Right atrium auricular region (tissue), 2 donors: Measurements from ENCODE around the gene HDGF. TPM values are rescaled to one million over a fixed set of nuclear protein-coding genes. Genes with fewer than 3 reads are reported as not detected.

ENCODE experiments used
- DNase-seq: peaks from one replicate; pipeline ENCODE4 v3.0.0-alpha.2; 2019; ENCODE audit warnings: low spot score
- H3K27ac ChIP-seq, 2 donors: fragments of 200-600 bp; sonication (generic); 1 replicate in 1 of 2; 2 replicates in 1 of 2; pipeline ENCODE4 v1.5.1; 2016 to 2019
- H3K27me3 ChIP-seq, 2 donors: fragments of 200-600 bp; sonication (generic); one replicate each; pipeline versions ENCODE4 v1.5.1 to v1.6.0; 2017 to 2019
- H3K36me3 ChIP-seq: fragments of 200-600 bp; sonication (generic); one replicate; pipeline ENCODE4 v1.5.1; 2016
- H3K4me1 ChIP-seq, 2 donors: fragments of 200-600 bp; sonication (generic); one replicate each; pipeline versions ENCODE4 v1.5.1 to v1.6.0; 2017 to 2019
- H3K4me3 ChIP-seq, 2 donors: fragments of 200-600 bp; sonication (generic); 1 replicate in 1 of 2; 2 replicates in 1 of 2; pipeline ENCODE4 v1.5.1; 2017 to 2019; ENCODE audit warnings: mild to moderate bottlenecking in 1 of 2, moderate library complexity in 1 of 2
- H3K9me3 ChIP-seq, 2 donors: fragments of 200-600 bp; sonication (generic); one replicate each; pipeline ENCODE4 v1.5.1; 2019
- total RNA-seq, 2 donors: library from RNA; depleted of rRNA; stranded (reverse); fragments of >200 nt; gene quantifications; one replicate each; pipeline ENCODE4 v1.1.0, GENCODE V29; 2016
- TF ChIP-seq, protein P1 (sequence below), 2 donors: fragments of 200-600 bp; sonication (generic); IDR thresholded peaks; one replicate each; pipeline ENCODE4 v1.5.1; 2019; ENCODE audit warnings: antibody characterized with exemption in 2 of 2

Gene HDGF
- total RNA-seq, 2 donors from 2014 or later: 110 to 137 TPM

DNA sequence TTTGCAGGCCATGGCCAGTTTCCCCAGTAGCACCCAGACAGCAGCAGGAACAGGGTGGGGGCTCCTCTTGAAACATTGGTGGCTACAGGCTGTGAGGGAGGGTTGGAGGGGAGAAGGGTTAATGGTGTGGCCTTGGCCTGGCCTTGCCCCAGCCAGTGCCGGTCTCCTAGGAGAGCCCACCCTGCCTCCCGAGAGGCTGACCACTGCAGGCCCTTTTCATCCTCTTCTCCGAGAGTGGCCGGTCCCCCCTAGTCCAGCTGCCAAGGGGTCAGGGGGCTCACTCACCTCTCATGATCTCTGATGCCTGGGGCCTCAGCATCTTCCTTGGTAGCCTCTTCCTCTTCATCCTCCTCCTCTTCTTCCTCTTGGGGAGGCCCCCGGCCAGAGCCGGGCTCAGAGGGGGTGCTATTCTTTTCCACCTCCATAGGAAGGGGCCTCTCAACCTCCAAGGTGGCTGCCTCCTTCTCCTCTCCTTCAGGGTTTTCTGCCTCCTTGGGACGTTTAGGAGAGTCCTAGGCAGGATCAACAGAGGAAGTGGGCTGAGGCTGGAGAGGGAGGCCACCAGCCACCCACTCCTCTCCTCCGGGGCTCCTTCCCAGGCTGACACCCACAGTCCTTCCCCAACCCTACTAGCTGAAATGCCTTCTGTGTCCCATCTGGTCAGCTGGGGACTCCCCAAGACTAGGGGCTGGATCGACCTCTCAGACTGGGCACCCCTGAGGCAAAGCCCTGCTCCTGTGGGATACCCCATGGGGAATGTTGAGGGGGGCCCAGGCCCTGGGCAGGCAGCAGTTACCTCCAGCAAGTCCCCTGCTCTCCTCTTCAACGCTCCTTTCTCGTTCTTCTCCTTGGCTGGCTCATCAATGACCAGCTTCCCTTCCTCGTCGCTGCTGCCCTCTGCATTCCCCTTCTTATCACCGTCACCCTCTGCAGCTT, 7.8 kb downstream of the HDGF start:
- no peak for DNase-seq
- Histone ChIP-seq H3K4me3 (no peak overlapping the region), H3K36me3 (peaks cover 33% of the 10 kb centered on the region), H3K4me1 (peaks cover 0 to 62% of the 10 kb centered on the region in 2 donors), H3K27me3 (no peaks in the 10 kb centered on the region), H3K9me3 (no peaks in the 10 kb centered on the region), H3K27ac (peak overlapping the region in 1 of 2 donors; percentile 96)
- TF ChIP-seq, protein P1, sequence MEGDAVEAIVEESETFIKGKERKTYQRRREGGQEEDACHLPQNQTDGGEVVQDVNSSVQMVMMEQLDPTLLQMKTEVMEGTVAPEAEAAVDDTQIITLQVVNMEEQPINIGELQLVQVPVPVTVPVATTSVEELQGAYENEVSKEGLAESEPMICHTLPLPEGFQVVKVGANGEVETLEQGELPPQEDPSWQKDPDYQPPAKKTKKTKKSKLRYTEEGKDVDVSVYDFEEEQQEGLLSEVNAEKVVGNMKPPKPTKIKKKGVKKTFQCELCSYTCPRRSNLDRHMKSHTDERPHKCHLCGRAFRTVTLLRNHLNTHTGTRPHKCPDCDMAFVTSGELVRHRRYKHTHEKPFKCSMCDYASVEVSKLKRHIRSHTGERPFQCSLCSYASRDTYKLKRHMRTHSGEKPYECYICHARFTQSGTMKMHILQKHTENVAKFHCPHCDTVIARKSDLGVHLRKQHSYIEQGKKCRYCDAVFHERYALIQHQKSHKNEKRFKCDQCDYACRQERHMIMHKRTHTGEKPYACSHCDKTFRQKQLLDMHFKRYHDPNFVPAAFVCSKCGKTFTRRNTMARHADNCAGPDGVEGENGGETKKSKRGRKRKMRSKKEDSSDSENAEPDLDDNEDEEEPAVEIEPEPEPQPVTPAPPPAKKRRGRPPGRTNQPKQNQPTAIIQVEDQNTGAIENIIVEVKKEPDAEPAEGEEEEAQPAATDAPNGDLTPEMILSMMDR (IDR thresholded peaks at IDR 0.05): no peak

DNA sequence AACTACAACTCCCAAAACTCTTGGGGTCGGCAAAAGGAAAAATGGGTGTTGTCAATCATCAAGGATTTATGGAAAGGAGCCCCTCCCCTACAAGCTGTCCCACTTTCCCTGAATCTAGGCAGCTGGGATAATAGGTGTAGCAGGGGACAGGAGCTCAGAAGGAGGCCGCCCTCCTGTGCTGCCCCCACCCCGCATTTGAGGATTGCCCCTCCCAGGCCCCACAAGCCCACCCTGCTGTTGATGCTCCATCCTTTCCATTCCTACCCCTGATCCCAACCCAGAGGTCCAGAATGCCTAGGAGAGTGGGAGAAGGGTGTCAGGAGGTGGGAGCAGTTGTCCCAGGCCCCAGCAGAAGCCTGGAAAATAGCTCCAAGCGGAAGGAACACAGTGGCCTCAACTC, 8.7 kb downstream of the HDGF start:
- no peak overlapping the region for H3K27ac ChIP-seq

DNA sequence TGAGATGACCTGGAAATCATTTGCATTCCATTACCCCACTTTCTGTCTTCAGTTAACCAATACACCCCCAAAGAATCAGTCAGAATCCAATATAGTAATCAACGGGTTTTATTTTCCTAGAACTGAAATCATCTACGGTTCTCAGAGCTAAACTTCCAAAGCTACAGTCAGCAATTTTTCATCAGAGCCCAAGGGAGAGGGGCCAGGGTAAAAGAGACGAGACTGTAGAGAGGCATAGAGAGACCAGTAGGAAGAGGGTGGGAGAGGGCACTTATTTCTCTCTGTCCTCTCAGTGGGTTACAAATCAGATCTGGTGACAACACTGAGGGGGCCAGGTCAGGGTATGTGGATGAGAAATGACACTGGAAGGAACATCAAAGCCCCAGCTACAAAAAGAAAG, 9.5 kb downstream of the HDGF start:
- DNase-seq: no peak
- peaks cover 36% of the 10 kb centered on the region for H3K36me3 ChIP-seq
- H3K9me3 ChIP-seq: no peaks in the 10 kb centered on the region
- TF ChIP-seq, protein P1 (IDR thresholded peaks at IDR 0.05): no peak
- peak overlapping the region; percentile 78 to 83 for H3K27ac ChIP-seq
- H3K4me1 ChIP-seq: peaks cover 0 to 48% of the 10 kb centered on the region in 2 donors
- H3K27me3 ChIP-seq: no peaks in the 10 kb centered on the region
- H3K4me3 ChIP-seq: no peak overlapping the region

More for the DNA sequence above, 8.7 kb downstream of the HDGF start:
- Histone ChIP-seq H3K4me1 (peaks cover 0 to 54% of the 10 kb centered on the region in 2 donors), H3K27me3 (no peaks in the 10 kb centered on the region), H3K36me3 (peaks cover 33% of the 10 kb centered on the region), H3K4me3 (no peak overlapping the region), H3K9me3 (no peaks in the 10 kb centered on the region)
- DNase-seq: no peak
- TF ChIP-seq, protein P1 (IDR thresholded peaks at IDR 0.05): no peak

DNA sequence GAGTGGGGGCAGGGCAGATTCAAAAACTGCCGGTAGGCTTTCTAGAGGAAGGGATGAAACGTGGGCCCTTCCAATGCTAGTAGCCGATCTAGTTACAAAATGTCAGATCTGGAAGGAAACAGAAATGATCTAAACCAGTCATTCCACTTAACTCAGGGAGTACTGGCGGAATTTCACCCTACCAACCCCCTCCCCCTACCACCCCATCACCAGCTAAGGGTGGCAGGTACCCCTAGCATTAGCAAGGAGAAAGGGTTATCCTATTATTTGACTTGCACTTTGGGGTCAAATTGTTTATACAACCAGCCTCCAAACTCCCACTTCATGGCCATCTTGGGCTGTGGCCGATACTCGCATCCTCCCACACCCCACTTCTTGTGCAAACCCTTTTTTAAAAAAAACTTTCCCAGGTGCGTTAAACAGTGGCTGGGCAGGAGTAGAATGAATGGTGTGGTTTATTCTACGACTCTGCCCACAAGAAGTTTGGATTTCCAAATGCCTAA, 9.9 kb downstream of the HDGF start:
- H3K4me1 ChIP-seq: peaks cover 0 to 43% of the 10 kb centered on the region in 2 donors
- H3K36me3 ChIP-seq: peaks cover 41% of the 10 kb centered on the region
- DNase-seq: no peak

DNA sequence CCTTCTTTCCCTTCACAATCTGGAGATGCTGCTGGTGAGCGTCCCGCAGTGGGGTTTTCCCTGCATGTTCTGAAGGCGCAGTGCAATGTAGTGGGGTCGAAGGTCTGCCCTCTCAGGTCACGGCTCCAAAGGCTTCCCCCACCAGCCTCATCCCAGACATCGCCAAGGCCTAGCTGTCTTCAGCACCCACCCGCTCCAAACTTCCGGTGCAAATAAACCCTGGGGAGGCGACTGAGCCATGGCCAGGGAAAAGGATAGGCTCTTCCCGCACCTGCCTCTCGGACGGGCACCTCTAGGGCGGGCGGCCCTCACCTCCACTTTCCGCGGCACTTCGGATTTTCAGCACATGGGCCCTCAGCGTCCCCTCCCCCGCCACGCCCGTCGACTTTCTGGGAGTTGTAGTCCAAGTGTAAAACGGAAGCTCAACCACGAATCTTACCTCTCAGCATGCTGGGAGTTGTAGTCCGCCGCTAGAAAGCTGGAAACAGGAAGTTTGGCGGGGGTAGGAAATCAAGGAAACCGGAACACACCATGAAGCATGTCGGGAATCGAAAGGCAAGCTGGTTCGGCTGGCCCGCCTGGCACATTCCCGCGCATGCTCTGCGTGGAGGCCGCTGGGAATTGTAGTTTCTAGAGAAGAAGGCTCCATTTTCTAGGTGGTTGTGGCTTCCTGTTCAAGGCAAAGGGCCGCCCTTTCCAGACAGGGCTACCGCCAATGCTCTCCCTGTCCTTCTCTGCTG, 10.6 kb downstream of the HDGF start, which contains the start of gene MRPL24:
Gene MRPL24 (minus strand): TSS at position 348 of the 740 bp plus-strand sequence. CDS start 2,384 bp downstream, outside the sequence.
- Histone ChIP-seq H3K4me1 (peaks cover 0 to 37% of the 10 kb centered on the region in 2 donors), H3K36me3 (peaks cover 44% of the 10 kb centered on the region)
- TF ChIP-seq, protein P1 (IDR thresholded peaks at IDR 0.05): no peak

More for the DNA sequence above, 9.9 kb downstream of the HDGF start:
- no peaks in the 10 kb centered on the region for H3K27me3 ChIP-seq
- no peaks in the 10 kb centered on the region for H3K9me3 ChIP-seq
- H3K4me3 ChIP-seq: peak overlapping the region in 1 of 2 donors; percentile 81
- peak overlapping the region; percentile 78 to 83 for H3K27ac ChIP-seq
- TF ChIP-seq, protein P1 (IDR thresholded peaks at IDR 0.05): no peak

More for the DNA sequence above, 10.6 kb downstream of the HDGF start, which contains the start of gene MRPL24:
- Histone ChIP-seq H3K27ac (peak within 1 kb of the TSS; percentile 78 to 83), H3K9me3 (no peaks in the 10 kb centered on the region), H3K27me3 (no peaks in the 10 kb centered on the region), H3K4me3 (peak within 1 kb of the TSS; percentile 70 to 81)
- peak; percentile 99 for DNase-seq
